OCI-LY7 (cell line): Measurements from ENCODE around the gene CYP2E1. TPM values are rescaled to one million over a fixed set of nuclear protein-coding genes. Genes with fewer than 3 reads are reported as not detected.
"Not testable (repeated sequence)": the region's sequence is repeated elsewhere in the genome, so short reads cannot be mapped to it uniquely, and the experiment has no call there.

Experiments
- BruUV-seq: library from RNA; stranded (reverse); fragments of 400-500 nt; replicated peaks from 2 replicates; lab custom pipeline; 2021; lab: Mats Ljungman, UMichigan
- CTCF ChIA-PET: fragments of 300-600 bp; sonication (Branson Sonifier 250); formaldehyde crosslinking; loops from one replicate; lab custom pipeline; 2022; ENCODE audit warnings: antibody characterized with exemption; ENCODE audit not compliant: unreplicated experiment; lab: Charles Lee
- POLR2A ChIA-PET: fragments of 300-600 bp; sonication (Branson Sonifier 250); formaldehyde crosslinking; loops from one replicate; lab custom pipeline; 2022; ENCODE audit warnings: antibody characterized with exemption; lab: Charles Lee
- DNase-seq: peaks from one replicate; pipeline ENCODE4 v3.0.0-alpha.2; 2015; ENCODE audit warnings: low spot score
- H2AFZ ChIP-seq: fragments of 200-600 bp; sonication (generic), shearing (Covaris generic); 2 replicates; pipeline ENCODE4 v1.6.1; 2014; ENCODE audit warnings: mild to moderate bottlenecking, antibody characterized with exemption, low read length, moderate library complexity
- H3K27ac ChIP-seq: fragments of 200-600 bp; sonication (generic); 2 replicates; pipeline ENCODE4 v1.5.1; 2014; ENCODE audit warnings: mixed run types, low read depth, mild to moderate bottlenecking, moderate library complexity, low read length, inconsistent platforms; ENCODE audit not compliant: poor library complexity, severe bottlenecking
- H3K36me3 ChIP-seq: fragments of 200-600 bp; sonication (generic); 2 replicates; pipeline ENCODE4 v1.6.1; 2014; ENCODE audit warnings: mild to moderate bottlenecking, antibody characterized with exemption, low read length, moderate library complexity, mixed read lengths; ENCODE audit not compliant: insufficient read depth
- H3K4me1 ChIP-seq: fragments of 200-600 bp; sonication (generic); 2 replicates; pipeline ENCODE4 v1.5.1; 2014; ENCODE audit warnings: mild to moderate bottlenecking, low read length; ENCODE audit not compliant: insufficient read depth, poor library complexity, severe bottlenecking
- H3K4me2 ChIP-seq: fragments of 200-600 bp; sonication (generic); 2 replicates; pipeline ENCODE4 v1.6.1; 2014; ENCODE audit warnings: mild to moderate bottlenecking, low read length
- H3K4me3 ChIP-seq: fragments of 200-600 bp; sonication (generic); 2 replicates; pipeline ENCODE4 v1.5.1; 2014; ENCODE audit warnings: mild to moderate bottlenecking, low read depth, low read length; ENCODE audit not compliant: poor library complexity, severe bottlenecking
- H3K79me2 ChIP-seq: fragments of 200-600 bp; sonication (generic); 2 replicates; pipeline ENCODE4 v1.6.1; 2016; ENCODE audit warnings: low read depth, mild to moderate bottlenecking, low read length, moderate library complexity, mixed read lengths; ENCODE audit not compliant: insufficient read depth
- H3K9me2 ChIP-seq: fragments of 200-600 bp; sonication (generic); 2 replicates; pipeline ENCODE4 v1.6.1; 2016; ENCODE audit warnings: mild to moderate bottlenecking, low read length, mixed read lengths; ENCODE audit not compliant: insufficient read depth
- H3K9me3 ChIP-seq: fragments of 200-600 bp; sonication (generic); 2 replicates; pipeline ENCODE4 v1.6.1; 2014; ENCODE audit warnings: mild to moderate bottlenecking, mixed run types, low read length, mixed read lengths
- H4K20me1 ChIP-seq: fragments of 200-600 bp; sonication (generic); 2 replicates; pipeline ENCODE4 v1.6.1; 2014; ENCODE audit warnings: mild to moderate bottlenecking, antibody characterized with exemption, low read length, moderate library complexity, mixed read lengths; ENCODE audit not compliant: insufficient read depth
- EZH2phosphoT487 ChIP-seq: fragments of 200-600 bp; sonication (generic); IDR thresholded peaks from 2 replicates; pipeline ENCODE4 v1.6.1; 2018; ENCODE audit warnings: low read depth, borderline replicate concordance, mild to moderate bottlenecking, mixed run types, antibody characterized with exemption, low read length, moderate library complexity, mixed read lengths
- intact Hi-C: fragments of 100-400 bp; cut with micrococcal nuclease; formaldehyde crosslinking; loops from one replicate; pipeline ENCODE4 v1.10.0; 2022; ENCODE audit not compliant: unreplicated experiment
- total RNA-seq, 2 experiments: library from RNA; depleted of rRNA in 1 of 2; stranded (reverse); fragments of >200 nt in 1 of 2; shearing (Covaris generic) in 1 of 2; gene quantifications; 2 replicates each; pipeline ENCODE4 v1.2.3, GENCODE V29; 2014 to 2022
- TF ChIP-seq, protein P1 (sequence below): fragments of 200-600 bp; sonication (generic); conservative IDR thresholded peaks from 2 replicates; pipeline ENCODE4 v1.5.1; 2014; ENCODE audit warnings: mild to moderate bottlenecking, antibody characterized with exemption, low read length, moderate library complexity, mixed read lengths

Gene CYP2E1
- total RNA-seq, 2 experiments from 2014 or later: 1.7 to 1.9 TPM

DNA sequence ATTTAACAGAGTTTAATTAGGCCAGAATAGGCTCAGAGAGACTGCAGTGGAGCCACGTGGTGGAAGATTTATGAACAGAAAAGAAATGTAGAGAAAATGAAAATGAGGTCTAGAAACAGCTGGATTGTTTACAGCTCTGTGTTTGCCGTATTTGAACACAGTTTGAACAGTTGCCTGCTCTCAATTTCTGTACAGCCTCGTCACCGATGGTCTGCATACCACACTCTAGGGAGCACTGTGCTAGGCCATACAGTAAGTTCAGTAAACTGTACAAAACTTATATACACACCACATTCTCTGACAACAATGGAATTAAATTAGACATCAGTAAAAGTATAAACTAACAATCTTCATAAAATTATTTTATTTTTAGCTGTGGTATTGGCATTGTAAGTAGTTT, 11.1 kb upstream of the CYP2E1 start:
- Histone ChIP-seq H3K4me1 (no peaks in the 10 kb centered on the region), H4K20me1 (no peaks in the 10 kb centered on the region), H3K36me3 (no peaks in the 10 kb centered on the region), H2AFZ (no peak overlapping the region), H3K79me2 (no peaks in the 10 kb centered on the region), H3K9me2 (no peaks in the 10 kb centered on the region), H3K9me3 (no peaks in the 10 kb centered on the region), H3K27ac (no peak overlapping the region), H3K4me2 (no peak overlapping the region), H3K4me3 (no peak overlapping the region)
- CTCF ChIA-PET: no interaction called here
- POLR2A ChIA-PET: no interaction called here
- TF ChIP-seq, protein P1, sequence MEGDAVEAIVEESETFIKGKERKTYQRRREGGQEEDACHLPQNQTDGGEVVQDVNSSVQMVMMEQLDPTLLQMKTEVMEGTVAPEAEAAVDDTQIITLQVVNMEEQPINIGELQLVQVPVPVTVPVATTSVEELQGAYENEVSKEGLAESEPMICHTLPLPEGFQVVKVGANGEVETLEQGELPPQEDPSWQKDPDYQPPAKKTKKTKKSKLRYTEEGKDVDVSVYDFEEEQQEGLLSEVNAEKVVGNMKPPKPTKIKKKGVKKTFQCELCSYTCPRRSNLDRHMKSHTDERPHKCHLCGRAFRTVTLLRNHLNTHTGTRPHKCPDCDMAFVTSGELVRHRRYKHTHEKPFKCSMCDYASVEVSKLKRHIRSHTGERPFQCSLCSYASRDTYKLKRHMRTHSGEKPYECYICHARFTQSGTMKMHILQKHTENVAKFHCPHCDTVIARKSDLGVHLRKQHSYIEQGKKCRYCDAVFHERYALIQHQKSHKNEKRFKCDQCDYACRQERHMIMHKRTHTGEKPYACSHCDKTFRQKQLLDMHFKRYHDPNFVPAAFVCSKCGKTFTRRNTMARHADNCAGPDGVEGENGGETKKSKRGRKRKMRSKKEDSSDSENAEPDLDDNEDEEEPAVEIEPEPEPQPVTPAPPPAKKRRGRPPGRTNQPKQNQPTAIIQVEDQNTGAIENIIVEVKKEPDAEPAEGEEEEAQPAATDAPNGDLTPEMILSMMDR: no peak
- no peak for TF ChIP-seq EZH2phosphoT487
- BruUV-seq: no TSS peak
- intact Hi-C loops: loop anchor here (10.0 kb wide), 1 partner anchor 271 kb away; no protein-coding TSS in a partner anchor
- no peak for DNase-seq

DNA sequence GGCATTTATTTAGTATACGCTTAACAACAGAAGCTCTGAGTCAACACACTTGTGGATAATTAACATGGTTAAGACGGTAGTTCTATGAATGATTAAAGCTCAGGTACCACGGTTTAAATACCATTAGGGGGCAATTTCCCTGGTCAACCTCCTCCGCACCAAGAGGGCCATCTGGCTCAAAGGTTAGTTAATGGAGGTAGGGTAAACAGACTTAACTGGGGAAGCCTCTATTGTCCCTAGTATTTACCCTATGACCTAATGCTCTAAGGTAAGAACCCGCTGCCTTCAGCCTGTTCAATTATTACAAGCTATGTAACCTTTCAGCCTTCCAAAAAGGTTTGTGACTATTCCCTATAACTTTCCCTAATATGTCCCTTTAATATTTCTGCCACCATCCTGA, 8.6 kb upstream of the CYP2E1 start:
- H3K9me2 ChIP-seq, POLR2A ChIA-PET, H3K36me3 ChIP-seq, H3K4me1 ChIP-seq, H2AFZ ChIP-seq, H3K79me2 ChIP-seq, CTCF ChIA-PET, H3K4me2 ChIP-seq, DNase-seq, H4K20me1 ChIP-seq, BruUV-seq, H3K4me3 ChIP-seq, H3K9me3 ChIP-seq, H3K27ac ChIP-seq: not testable (repeated sequence)
- intact Hi-C loops: loop anchor here (10.0 kb wide), 1 partner anchor 274 kb away; no protein-coding TSS in a partner anchor

DNA sequence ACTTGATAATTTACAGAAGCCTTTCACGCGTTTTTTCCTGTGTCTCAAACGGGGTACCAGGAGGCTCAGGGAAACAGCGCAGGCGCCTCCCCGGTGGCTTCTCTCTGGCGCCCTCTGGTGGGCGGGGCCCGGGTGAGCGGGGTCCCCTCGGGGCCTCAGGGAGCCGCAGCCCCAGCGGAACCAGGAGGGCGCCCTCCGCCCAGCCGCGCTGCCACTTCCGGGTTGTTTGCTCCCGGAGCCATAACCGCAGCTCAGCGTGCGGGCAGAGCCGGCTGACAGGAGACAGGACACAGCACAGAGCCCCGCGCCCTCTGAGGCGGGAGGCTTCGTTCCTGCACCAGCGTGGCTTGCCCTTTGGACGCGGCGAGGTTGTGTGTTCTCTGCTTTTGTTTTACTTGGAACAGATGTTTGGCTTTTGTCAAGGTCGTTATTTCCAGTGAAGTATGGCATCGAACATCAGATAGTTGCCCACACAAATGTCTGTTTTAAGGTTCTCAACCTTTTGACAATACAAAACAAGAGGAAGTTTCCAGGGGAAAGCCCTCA, 6.9 kb upstream of the CYP2E1 start:
- no peaks in the 10 kb centered on the region for H3K9me2 ChIP-seq
- no peaks in the 10 kb centered on the region for H3K4me1 ChIP-seq
- ChIA-PET CTCF (interaction anchor here (0.6 kb wide), 1 partner anchor 221 kb away, joined by 3 read pairs; no protein-coding TSS in a partner anchor), POLR2A (no interaction called here)
- H4K20me1 ChIP-seq: no peaks in the 10 kb centered on the region
- TF ChIP-seq, protein P1: peak; percentile 97
- TF ChIP-seq EZH2phosphoT487: no peak
- peak; percentile 83 for DNase-seq
- H3K27ac ChIP-seq: no peak overlapping the region
- H3K4me2 ChIP-seq: peak overlapping the region; percentile 62
- no peaks in the 10 kb centered on the region for H3K36me3 ChIP-seq
- BruUV-seq: no TSS peak
- no peaks in the 10 kb centered on the region for H3K79me2 ChIP-seq
- intact Hi-C loops: no loop called here
- peak overlapping the region; percentile 57 for H3K4me3 ChIP-seq
- H2AFZ ChIP-seq: peak overlapping the region; percentile 86
- H3K9me3 ChIP-seq: no peaks in the 10 kb centered on the region
